A172 (cell line): ENCODE results near the gene DLG1. TPM values are rescaled to one million over a fixed set of nuclear protein-coding genes. Genes with fewer than 3 reads are reported as not detected.

Source experiments
- DNase-seq: peaks from one replicate; pipeline ENCODE4 v3.0.0-alpha.2; 2015; ENCODE audit warnings: low spot score
- total RNA-seq: library from RNA; depleted of rRNA; stranded (reverse); fragments of >200 nt; shearing (Covaris generic); gene quantifications from 2 replicates; pipeline ENCODE4 v1.2.3, GENCODE V29; 2014

Gene DLG1
- total RNA-seq, 1 experiment from 2014 or later, result 148 TPM

- peak; percentile 90 for DNase-seq
Observed at GRCh38 chr3:197317250-197317963, 19.0 kb upstream of the DLG1 start.

- no peak for DNase-seq
Observed at GRCh38 chr3:197312431-197312830, 14.0 kb upstream of the DLG1 start.

GRCh38 chr3:197311591-197311990 lies 13.2 kb upstream of the DLG1 start:
- DNase-seq, result no peak

- DNase-seq, result peak; percentile 99
Observed at GRCh38 chr3:197309528-197310361, 11.3 kb upstream of the DLG1 start.

- DNase-seq, result peak; percentile 60
Observed at GRCh38 chr3:197308591-197308990, 10.2 kb upstream of the DLG1 start.

GRCh38 chr3:197306374-197307086 lies 8.1 kb upstream of the DLG1 start:
- peak; percentile 90 for DNase-seq

GRCh38 chr3:197305854-197306253 lies 7.4 kb upstream of the DLG1 start:
- DNase-seq, result peak; percentile 53

- no peak for DNase-seq
Observed at GRCh38 chr3:197303452-197303851, 5.0 kb upstream of the DLG1 start.

GRCh38 chr3:197302696-197303341 lies 4.4 kb upstream of the DLG1 start:
- DNase-seq, result peak; percentile 38

- DNase-seq, result no peak
Observed at GRCh38 chr3:197302033-197302432, 3.6 kb upstream of the DLG1 start.

- DNase-seq, result no peak
Observed at GRCh38 chr3:197300361-197300760, 1.9 kb upstream of the DLG1 start.

GRCh38 chr3:197298945-197299854 lies 788 bp upstream of the DLG1 start:
- peak; percentile 28 for DNase-seq

- DNase-seq, result peak; percentile 79
Observed at GRCh38 chr3:197297476-197298340, 704 bp downstream of the DLG1 start.

GRCh38 chr3:197297002-197297401 lies 1.4 kb downstream of the DLG1 start:
- DNase-seq, result no peak

GRCh38 chr3:197296545-197296944 lies 1.9 kb downstream of the DLG1 start:
- no peak for DNase-seq

GRCh38 chr3:197295871-197296270 lies 2.5 kb downstream of the DLG1 start:
- no peak for DNase-seq

GRCh38 chr3:197293605-197294237 lies 4.7 kb downstream of the DLG1 start:
- DNase-seq, result no peak

GRCh38 chr3:197292648-197293047 lies 5.8 kb downstream of the DLG1 start:
- no peak for DNase-seq

- DNase-seq, result no peak
Observed at GRCh38 chr3:197292083-197292646, 6.2 kb downstream of the DLG1 start.
